Activated CD8-positive, alpha-beta memory T cell treated with anti-CD3 and anti-CD28 coated beads, Interleukin-2, amount 50 U/mL, for 1 hour (primary cell): ENCODE data around the gene NFS1.
"Not testable (repeated sequence)": the region's sequence is repeated elsewhere in the genome, so short reads cannot be mapped to it uniquely, and the experiment has no call there.

Source experiments
- DNase-seq: peaks from one replicate; pipeline ENCODE4 v3.0.0-alpha.2; 2020; ENCODE audit errors: extremely low read depth

The NFS1 gene

DNA sequence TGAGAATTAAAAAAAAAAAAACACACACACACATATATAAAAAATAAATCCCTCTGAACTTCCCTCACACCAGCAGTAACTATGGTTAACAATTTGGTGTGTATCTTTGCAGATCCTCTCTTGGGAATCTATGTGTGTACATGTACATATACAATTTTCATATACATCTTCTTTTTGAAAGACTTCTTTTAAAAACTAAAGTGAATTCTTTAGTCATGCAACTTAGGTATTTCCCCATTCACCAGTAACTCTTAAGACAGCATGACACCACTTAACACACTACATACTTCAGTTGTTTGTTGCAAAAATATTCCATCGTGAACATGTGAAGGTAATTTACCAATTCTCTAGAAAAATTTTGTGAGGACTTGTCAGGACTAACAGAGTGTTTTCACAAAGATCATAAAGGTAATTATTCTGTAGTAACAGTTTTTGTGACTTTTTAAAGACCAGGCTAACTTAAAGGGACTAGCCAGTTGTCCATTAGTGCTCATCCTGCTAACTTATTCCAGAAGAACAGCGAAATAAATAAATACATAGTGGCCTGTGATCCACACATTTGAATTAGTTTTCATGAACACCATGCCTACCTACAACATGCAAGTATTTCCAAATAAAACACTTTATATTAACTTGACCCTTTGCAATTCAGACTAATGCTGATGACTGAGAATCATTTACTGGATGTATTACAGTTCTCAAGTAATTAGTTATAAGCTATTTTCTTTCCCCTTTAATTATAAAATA lies 30.9 kb upstream of the NFS1 start:
- DNase-seq, result no peak

- DNase-seq, result no peak
Measured at GRCh38 chr20:35729283-35729807, 30.2 kb upstream of the NFS1 start.

DNA sequence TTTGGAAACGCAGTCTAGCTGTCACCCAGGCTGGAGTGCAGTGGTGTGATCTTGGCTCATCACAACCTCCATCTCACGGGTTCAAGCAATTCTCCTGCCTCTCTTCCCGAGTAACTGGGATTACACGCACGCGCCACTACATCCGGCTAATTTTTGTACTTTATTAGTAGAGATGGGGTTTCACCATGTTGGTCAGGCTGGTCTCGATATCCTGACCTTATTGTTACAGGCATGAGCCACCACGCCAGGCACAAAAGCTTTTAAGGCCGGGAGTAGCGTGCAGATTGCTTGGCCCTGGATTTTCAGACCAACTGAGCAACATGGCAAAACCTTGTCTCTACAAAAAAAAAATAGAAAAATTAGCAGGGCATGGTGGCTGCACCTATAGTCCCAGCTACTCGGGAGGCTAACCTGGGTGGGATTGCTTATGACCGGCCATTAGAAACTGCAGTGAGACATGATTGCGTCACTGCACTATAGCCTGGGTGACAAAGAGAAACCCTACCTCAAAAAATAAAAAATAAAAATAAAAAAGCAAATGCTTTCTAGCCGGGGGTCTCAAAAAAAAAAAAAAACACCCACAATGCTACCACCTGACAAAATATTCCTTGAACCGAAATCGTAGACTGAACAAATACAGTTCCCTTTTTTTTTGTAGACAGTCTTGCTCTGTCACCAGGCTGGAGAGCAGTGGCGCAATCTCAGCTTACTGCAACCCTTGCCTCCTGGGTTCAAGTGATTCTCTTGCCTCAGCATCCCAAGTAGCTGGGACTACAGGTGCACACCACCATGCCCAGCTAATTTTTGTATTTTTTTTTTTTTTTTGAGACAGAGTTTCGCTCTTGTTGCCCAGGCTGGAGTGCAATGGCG lies 27.9 kb upstream of the NFS1 start:
- DNase-seq, result no peak

GRCh38 chr20:35724321-35725230 lies 25.4 kb upstream of the NFS1 start:
- DNase-seq, result no peak

- not testable (repeated sequence) for DNase-seq
Measured at GRCh38 chr20:35723652-35724320, 24.6 kb upstream of the NFS1 start.

- not testable (repeated sequence) for DNase-seq
Measured at GRCh38 chr20:35723275-35723639, 24.1 kb upstream of the NFS1 start.

- DNase-seq, result no peak
Measured at GRCh38 chr20:35721621-35722020, 22.5 kb upstream of the NFS1 start.

GRCh38 chr20:35721219-35721618 lies 22.1 kb upstream of the NFS1 start:
- DNase-seq, result no peak

GRCh38 chr20:35720165-35721123 lies 21.3 kb upstream of the NFS1 start:
- no peak for DNase-seq

DNA sequence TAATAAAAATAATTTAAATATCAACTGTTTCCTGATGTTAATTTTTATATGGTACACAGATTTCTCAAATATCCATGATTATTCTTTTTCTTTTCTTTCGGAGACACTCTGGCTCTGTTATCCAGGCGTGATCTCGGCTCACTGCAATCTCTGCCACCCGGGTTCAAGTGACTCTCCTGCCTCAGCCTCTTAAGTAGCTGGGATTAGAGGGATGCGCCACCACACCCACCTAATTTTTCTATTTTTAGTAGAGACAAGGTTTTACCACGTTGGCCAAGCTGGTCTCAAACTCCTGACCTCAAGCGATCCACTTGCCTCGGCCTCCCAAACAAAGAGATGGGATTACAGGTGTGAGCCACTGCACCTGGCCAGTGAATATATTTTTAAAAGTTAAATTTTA lies 20.6 kb upstream of the NFS1 start:
- no peak for DNase-seq

- DNase-seq, result no peak
Measured at GRCh38 chr20:35718972-35719635, 20.0 kb upstream of the NFS1 start.

- DNase-seq, result not testable (repeated sequence)
Measured at GRCh38 chr20:35718321-35718720, 19.2 kb upstream of the NFS1 start.

- DNase-seq, result no peak
Measured at GRCh38 chr20:35716330-35716729, 17.2 kb upstream of the NFS1 start.

DNA sequence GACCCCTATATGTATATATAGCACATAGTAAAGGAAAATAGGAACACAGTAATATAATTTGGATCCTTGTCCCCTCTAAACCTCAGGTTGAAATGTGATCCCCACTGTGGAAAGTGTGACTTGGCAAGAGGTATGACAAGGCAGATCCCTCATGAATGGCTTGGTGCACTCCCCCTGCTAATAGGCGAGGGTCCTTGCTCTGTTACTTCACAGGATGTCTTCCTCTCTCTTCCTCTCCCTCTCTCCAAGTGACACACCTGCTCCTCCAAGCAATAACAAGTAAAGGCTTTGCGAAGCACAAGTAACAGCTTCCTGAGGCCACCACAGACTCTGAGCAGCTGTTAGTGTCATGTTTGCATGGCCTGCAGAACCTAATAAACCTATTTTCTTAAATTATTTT lies 16.5 kb upstream of the NFS1 start:
- no peak for DNase-seq

DNA sequence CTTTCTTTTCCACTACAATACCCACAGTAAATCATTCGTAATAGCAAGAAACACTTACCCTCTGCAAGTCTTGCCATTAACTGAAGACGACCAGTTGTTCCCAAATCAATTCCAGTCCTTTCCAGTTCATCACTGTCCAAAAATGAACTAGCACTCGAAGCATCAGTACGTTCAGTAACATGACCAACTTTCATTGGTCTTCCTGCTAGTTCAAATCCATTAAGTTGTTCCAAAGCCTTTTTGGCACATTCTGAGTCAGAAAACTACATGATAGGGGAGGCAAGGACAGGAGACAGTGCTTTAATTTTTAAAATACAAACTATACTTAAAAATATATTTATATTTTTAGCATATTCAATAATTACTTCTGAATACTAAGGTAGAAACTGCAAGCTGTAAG lies 15.0 kb upstream of the NFS1 start:
- no peak for DNase-seq

DNA sequence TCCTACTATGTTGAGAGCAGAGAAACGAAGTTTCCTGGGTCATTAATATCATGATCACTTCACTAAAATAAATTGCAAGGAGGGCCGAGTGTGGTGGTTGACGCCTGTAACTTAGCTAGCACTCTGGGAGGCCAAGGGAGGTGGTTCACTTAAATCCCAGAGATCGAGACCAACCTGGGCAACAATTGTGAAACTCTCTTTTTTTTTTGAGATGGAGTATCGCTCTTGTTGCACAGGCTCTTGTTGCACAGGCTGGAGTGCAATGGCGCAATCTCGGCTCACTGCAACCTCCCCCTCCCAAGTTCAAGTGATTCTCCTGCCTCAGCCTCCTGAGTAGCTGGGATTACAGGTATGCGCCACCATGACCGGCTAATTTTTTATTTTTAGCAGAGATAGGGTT lies 14.0 kb upstream of the NFS1 start:
- not testable (repeated sequence) for DNase-seq

DNA sequence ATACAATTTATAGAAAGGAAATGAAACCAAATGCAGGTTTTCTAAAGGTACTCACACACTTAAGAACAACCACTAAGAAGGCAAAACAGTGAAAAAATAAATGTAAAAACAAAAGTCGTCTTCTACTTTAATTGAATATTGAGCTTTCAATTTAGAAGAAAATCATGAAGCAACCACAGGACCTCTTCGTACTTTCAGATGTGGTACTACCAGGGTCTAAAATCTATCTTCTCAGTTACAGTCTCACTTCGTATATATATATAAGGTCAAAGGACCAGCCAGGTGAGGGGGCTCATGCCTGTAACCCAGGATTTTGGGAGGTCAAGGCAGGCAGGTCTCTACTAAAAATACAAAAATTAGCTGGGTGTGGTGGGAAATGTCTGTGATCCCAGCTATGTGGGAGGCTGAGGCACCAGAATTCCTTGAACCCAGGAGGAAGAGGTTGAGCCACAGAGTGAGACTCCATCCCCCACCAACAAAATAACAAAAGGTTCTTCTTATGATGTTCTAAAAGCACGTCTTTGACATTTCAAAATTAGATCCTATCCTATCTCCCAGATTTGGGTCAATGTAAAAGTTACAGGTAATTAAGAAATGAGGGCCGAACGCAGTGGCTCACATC lies 12.5 kb upstream of the NFS1 start:
- no peak for DNase-seq

DNA sequence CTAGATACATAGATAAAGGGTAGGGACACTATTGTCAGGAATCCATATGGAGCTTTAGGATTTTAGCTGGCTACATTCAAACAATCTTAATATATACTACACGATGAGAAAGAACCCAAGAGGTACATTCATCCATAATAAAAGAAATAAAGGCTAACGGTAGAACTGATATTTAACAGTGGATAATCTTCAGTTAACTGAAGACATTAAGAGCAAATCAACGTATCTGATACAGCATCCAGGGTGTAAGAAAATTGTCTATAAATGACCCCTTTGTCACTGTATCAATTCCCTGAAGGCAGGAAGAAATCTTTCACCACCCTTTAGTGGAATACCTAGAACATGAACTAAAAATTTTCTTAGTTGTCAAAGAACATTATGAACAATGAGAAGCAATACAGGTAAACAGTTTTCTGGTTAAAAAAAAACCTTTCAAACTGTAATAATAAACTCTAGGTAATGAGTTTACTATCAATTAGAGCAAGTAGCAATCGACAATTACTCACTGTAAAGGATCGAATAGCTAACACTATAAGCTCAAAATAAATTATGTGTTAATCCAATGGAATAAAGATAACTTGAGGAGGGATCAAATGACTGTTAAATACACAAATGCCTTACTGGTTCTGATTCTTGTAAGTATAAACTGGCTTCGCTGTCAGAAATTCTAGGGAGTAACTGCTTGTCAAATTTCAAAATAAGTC lies 11.9 kb upstream of the NFS1 start:
- DNase-seq, result no peak
